Endothelial cell (in vitro differentiated cells): ENCODE measurements around the gene AOC1. TPM values are rescaled to one million over a fixed set of nuclear protein-coding genes. Genes with fewer than 3 reads are reported as not detected.

ENCODE experiments used
- DNase-seq: peaks from one replicate; pipeline ENCODE4 v3.0.0; 2021; ENCODE audit warnings: low spot score
- H3K27ac Mint-ChIP-seq: one replicate; pipeline ENCODE4 v1.8.0; 2021; ENCODE audit warnings: mixed read lengths, inconsistent platforms; ENCODE audit not compliant: unreplicated experiment
- H3K27me3 Mint-ChIP-seq: one replicate; pipeline ENCODE4 v1.8.0; 2021; ENCODE audit warnings: mild to moderate bottlenecking, moderate library complexity, mixed read lengths, inconsistent platforms; ENCODE audit not compliant: unreplicated experiment
- H3K36me3 Mint-ChIP-seq: one replicate; pipeline ENCODE4 v1.8.0; 2021; ENCODE audit warnings: mild to moderate bottlenecking, low read depth, mixed read lengths, inconsistent platforms; ENCODE audit not compliant: unreplicated experiment
- H3K4me1 Mint-ChIP-seq: one replicate; pipeline ENCODE4 v1.8.0; 2021; ENCODE audit warnings: mild to moderate bottlenecking, mixed read lengths, inconsistent platforms; ENCODE audit not compliant: unreplicated experiment
- H3K4me3 Mint-ChIP-seq: one replicate; pipeline ENCODE4 v1.8.0; 2021; ENCODE audit warnings: mild to moderate bottlenecking, mixed read lengths, inconsistent platforms; ENCODE audit not compliant: unreplicated experiment
- H3K9me3 Mint-ChIP-seq: one replicate; pipeline ENCODE4 v1.8.0; 2021; ENCODE audit warnings: mixed read lengths, inconsistent platforms; ENCODE audit not compliant: unreplicated experiment
- total RNA-seq: library from RNA; stranded (reverse); fragmentation: NEBNext Ultra II Directional; extraction: Animal tissue kit (Norgen Biotek cat#: 25700); gene quantifications from one replicate; pipeline ENCODE4 v1.2.1, GENCODE V29; 2021; ENCODE audit not compliant: unreplicated experiment
- TF ChIP-seq, protein P1 (sequence below): fragments of 200-600 bp; sonication (generic); IDR thresholded peaks from one replicate; pipeline ENCODE4 v1.5.0; 2021; ENCODE audit warnings: antibody characterized with exemption; ENCODE audit not compliant: unreplicated experiment

Gene AOC1
- total RNA-seq, 1 donor from 2014 or later = 0.41 TPM

DNA sequence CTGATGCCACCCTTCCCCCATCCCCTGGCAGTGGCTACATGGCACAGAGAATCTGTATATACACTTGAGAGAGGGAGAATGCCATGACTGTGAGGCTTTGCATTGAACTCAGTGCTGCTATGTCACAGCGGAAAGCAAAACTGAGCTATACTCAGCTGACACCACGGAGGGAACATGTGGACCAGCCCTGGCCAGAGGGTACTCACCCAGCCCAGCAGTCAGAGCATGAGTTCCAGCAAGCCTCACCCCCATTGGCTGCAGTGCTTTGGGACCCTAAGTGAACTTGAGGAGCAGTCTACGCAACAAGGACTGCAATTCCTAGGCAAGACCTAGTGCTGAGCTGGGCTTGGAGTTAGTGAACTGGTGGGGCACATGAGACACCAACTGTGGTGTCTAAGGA, 10.3 kb upstream of the AOC1 start:
- H3K27me3 Mint-ChIP-seq = peaks cover 5% of the 10 kb centered on the region

DNA sequence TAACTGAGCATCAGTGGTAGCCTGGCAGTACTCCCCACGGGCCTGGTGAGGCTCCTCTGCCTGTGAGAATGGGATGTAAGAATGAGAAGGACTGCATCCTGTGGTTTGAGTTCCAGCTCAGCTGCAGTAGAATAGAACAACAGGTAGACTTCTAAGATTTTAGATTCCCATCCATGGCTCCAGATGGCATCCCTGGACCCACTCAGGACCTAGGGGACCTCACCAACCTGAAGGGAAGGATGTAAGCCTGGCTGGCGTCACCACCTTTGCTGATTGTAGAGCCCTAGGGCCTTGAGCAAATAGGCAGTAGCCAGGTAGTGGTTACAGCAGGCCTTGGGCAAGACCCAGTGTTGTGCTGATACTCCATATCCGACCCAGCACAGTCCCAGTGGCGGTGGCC, 9.6 kb upstream of the AOC1 start:
- Mint-ChIP-seq H3K27me3 (peaks cover 5% of the 10 kb centered on the region), H3K4me3 (no peak overlapping the region), H3K27ac (no peak overlapping the region), H3K9me3 (no peaks in the 10 kb centered on the region), H3K36me3 (no peaks in the 10 kb centered on the region), H3K4me1 (peaks cover 4% of the 10 kb centered on the region)
- TF ChIP-seq, protein P1, sequence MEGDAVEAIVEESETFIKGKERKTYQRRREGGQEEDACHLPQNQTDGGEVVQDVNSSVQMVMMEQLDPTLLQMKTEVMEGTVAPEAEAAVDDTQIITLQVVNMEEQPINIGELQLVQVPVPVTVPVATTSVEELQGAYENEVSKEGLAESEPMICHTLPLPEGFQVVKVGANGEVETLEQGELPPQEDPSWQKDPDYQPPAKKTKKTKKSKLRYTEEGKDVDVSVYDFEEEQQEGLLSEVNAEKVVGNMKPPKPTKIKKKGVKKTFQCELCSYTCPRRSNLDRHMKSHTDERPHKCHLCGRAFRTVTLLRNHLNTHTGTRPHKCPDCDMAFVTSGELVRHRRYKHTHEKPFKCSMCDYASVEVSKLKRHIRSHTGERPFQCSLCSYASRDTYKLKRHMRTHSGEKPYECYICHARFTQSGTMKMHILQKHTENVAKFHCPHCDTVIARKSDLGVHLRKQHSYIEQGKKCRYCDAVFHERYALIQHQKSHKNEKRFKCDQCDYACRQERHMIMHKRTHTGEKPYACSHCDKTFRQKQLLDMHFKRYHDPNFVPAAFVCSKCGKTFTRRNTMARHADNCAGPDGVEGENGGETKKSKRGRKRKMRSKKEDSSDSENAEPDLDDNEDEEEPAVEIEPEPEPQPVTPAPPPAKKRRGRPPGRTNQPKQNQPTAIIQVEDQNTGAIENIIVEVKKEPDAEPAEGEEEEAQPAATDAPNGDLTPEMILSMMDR = no peak
- DNase-seq = no peak

More for the DNA sequence above, 10.3 kb upstream of the AOC1 start:
- H3K36me3 Mint-ChIP-seq = no peaks in the 10 kb centered on the region
- no peaks in the 10 kb centered on the region for H3K9me3 Mint-ChIP-seq
- TF ChIP-seq, protein P1 = no peak
- H3K27ac Mint-ChIP-seq = no peak overlapping the region
- peaks cover 4% of the 10 kb centered on the region for H3K4me1 Mint-ChIP-seq
- H3K4me3 Mint-ChIP-seq = no peak overlapping the region
- no peak for DNase-seq

DNA sequence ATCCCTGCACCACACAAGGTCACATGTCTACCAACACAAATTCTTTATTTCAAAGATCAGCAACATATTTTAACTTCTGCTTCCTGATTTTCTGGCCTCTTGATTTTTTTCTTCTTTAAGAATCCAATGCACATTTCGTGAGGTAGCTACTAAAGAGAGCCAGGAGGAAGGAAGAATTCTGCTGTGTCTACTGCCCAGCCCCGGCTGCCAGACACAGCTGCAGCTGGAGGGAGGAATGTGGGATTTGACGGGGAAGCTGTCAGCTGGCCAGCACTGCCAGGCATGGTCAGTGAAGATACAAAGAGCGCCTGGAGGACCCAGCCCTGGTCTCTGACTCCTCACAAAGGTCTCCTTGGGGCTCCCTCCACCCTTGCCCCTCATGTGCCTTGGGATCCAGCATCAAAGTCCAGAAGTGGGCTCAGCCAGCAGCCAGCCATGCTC, 6.9 kb upstream of the AOC1 start:
- TF ChIP-seq, protein P1 = no peak
- peaks cover 2% of the 10 kb centered on the region for H3K4me1 Mint-ChIP-seq
- no peaks in the 10 kb centered on the region for H3K36me3 Mint-ChIP-seq
- H3K27me3 Mint-ChIP-seq = peaks cover 9% of the 10 kb centered on the region
- H3K27ac Mint-ChIP-seq = no peak overlapping the region
- no peak overlapping the region for H3K4me3 Mint-ChIP-seq
- no peak for DNase-seq
- no peaks in the 10 kb centered on the region for H3K9me3 Mint-ChIP-seq

DNA sequence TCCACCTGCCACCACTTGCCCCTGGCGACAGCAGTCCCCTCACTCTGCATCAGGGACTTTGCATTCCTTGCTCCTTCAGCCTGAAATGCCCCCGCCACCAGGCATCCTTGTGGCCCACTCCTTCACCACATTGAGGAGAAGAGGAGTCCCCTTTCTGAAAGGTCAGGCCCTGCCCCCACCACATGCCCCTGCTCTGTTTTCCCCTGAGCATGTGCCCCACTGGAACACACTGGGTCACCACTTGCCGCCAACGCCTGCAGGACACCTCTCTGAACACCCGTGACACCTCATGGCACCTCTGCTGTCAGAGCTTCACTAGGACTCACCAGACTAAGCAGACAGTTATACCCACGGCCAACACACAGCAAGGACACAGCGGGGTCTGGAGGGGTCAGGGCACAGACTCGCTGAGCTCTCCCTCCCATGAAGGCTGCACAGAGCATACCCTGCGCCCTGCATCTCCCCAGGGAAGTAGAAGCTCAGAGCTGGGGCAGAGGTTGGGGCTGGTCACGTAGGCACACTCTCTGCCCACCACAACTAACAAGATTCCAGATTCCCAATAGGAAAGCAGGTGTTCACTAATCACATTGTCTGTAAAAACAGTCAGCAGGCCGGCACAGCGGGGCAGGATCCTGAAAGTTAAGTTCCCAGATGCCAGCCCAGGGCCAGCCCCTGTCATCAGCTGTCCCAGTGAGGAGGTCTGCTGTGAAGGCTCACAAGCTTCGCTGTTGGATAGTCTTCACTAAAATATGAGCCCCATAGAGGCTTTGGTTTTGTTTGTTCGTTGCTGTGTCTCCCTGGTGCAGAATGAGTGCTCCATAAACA, 5.8 kb upstream of the AOC1 start:
- Mint-ChIP-seq H3K4me1 (no peaks in the 10 kb centered on the region), H3K27ac (no peak overlapping the region), H3K27me3 (peaks cover 9% of the 10 kb centered on the region), H3K4me3 (no peak overlapping the region), H3K36me3 (no peaks in the 10 kb centered on the region), H3K9me3 (no peaks in the 10 kb centered on the region)
- DNase-seq = no peak
- TF ChIP-seq, protein P1 = no peak

DNA sequence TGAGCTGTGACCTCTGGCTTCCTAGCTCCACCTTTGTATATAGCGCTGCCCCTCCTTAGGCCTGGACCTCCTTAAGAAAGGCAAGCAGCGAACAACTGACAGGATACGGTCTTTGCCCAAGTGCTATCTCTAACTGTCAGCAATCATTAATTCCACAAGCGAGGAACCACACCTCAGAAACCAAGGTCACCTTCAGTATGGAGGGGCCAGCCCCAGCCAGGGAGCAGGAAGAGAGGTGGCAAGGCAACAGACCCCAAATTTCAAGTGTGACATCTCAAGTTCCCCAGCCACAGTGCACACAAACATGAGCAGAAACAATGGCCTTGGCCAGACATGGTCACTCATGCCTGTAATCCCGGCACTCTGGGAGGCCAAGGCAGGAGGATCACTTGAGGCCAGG, 4.8 kb upstream of the AOC1 start:
- Mint-ChIP-seq H3K9me3 (no peaks in the 10 kb centered on the region), H3K27ac (no peak overlapping the region), H3K36me3 (no peaks in the 10 kb centered on the region), H3K4me1 (peaks cover 3% of the 10 kb centered on the region), H3K27me3 (peaks cover 10% of the 10 kb centered on the region), H3K4me3 (no peak overlapping the region)
- TF ChIP-seq, protein P1 = no peak
- DNase-seq = no peak
